GM12878 (cell line): ENCODE results near the gene ROBO1. TPM values are rescaled to one million over a fixed set of nuclear protein-coding genes. Genes with fewer than 3 reads are reported as not detected.

Experiments used
- ATAC-seq: fragments of 200-7000 bp; cut with Tn5 transposase; 3 replicates; pipeline ENCODE4 v1.9.1; 2020; ENCODE audit warnings: mild to moderate bottlenecking, moderate library complexity
- BruUV-seq: library from RNA; stranded (reverse); fragments of 400-500 nt; replicated peaks from 2 replicates; lab custom pipeline; 2021; lab: Mats Ljungman, UMichigan
- CTCF ChIA-PET: fragments of 300-600 bp; sonication (Branson Sonifier 250); formaldehyde crosslinking; extraction: SDS; loops from one replicate; lab custom pipeline; 2021; ENCODE audit warnings: inconsistent platforms; lab: Yijun Ruan, JAX
- POLR2A ChIA-PET: fragments of 350-600 bp; formaldehyde crosslinking; extraction: SDS; loops from one replicate; lab custom pipeline; 2021; ENCODE audit warnings: inconsistent platforms; lab: Charles Lee
- RAD21 ChIA-PET: fragments of 300-600 bp; sonication (Branson Sonifier 250); formaldehyde crosslinking; loops from one replicate; lab custom pipeline; 2023; ENCODE audit warnings: antibody characterized with exemption; ENCODE audit not compliant: unreplicated experiment; lab: Charles Lee
- SMC1A ChIA-PET: fragments of 300-600 bp; sonication (Branson Sonifier 250); formaldehyde crosslinking; loops from one replicate; lab custom pipeline; 2023; ENCODE audit not compliant: unreplicated experiment, uncharacterized antibody; lab: Charles Lee
- DNase-seq: peaks from one replicate; pipeline ENCODE4 v3.0.0-alpha.2; 2011; ENCODE audit warnings: low read depth, low spot score
- FAIRE-seq: peaks from 3 replicates; lab custom pipeline; 2011; peaks lifted over from hg19 to GRCh38; lab: Jason Lieb, UNC
- H2AFZ ChIP-seq: 2 replicates; pipeline ENCODE4 v1.6.0; 2011; ENCODE audit warnings: low read depth, low read length, control low read depth; ENCODE audit not compliant: control insufficient read depth
- H3K27ac ChIP-seq: 2 replicates; pipeline ENCODE4 v1.5.1; 2011; ENCODE audit warnings: control low read depth; ENCODE audit not compliant: control insufficient read depth, insufficient read depth
- H3K27me3 ChIP-seq, 2 experiments: replicated peaks in 1 of 2; 2 replicates each; pipeline versions ENCODE4 v1.6.0 to v1.6.1; 2011; ENCODE audit warnings: low read length in 1 of 2; ENCODE audit not compliant: control insufficient read depth in 2 of 2, insufficient read depth in 2 of 2
- H3K36me3 ChIP-seq, 2 experiments: 2 replicates each; pipeline ENCODE4 v1.5.1; 2011; ENCODE audit warnings: low read length in 1 of 2; ENCODE audit not compliant: control insufficient read depth in 2 of 2, insufficient read depth in 2 of 2
- H3K4me1 ChIP-seq: 2 replicates; pipeline ENCODE4 v1.6.1; 2011; ENCODE audit warnings: mild to moderate bottlenecking, low read length, moderate library complexity, mixed read lengths; ENCODE audit not compliant: control insufficient read depth, insufficient read depth
- H3K4me2 ChIP-seq: 2 replicates; pipeline ENCODE4 v1.6.0; 2011; ENCODE audit warnings: control low read depth; ENCODE audit not compliant: control insufficient read depth, insufficient read depth
- H3K4me3 ChIP-seq: fragments of 200-600 bp; sonication (generic); 2 replicates; pipeline ENCODE4 v1.5.1; 2016
- H3K79me2 ChIP-seq: 2 replicates; pipeline ENCODE4 v1.6.0; 2011; ENCODE audit warnings: low read length; ENCODE audit not compliant: control insufficient read depth, insufficient read depth
- H3K9ac ChIP-seq: 2 replicates; pipeline ENCODE4 v1.8.0; 2011; ENCODE audit warnings: low read length, control low read depth, mixed read lengths; ENCODE audit not compliant: control insufficient read depth, insufficient read depth
- H3K9me3 ChIP-seq: replicated peaks from 3 replicates; pipeline ENCODE4 v1.5.1; 2011; ENCODE audit warnings: mild to moderate bottlenecking, low read length; ENCODE audit not compliant: control insufficient read depth, insufficient read depth
- H4K20me1 ChIP-seq: 2 replicates; pipeline ENCODE4 v1.6.0; 2011; ENCODE audit not compliant: control insufficient read depth, insufficient read depth
- CTCF ChIP-seq, 3 experiments: IDR thresholded peaks in 2 of 3; conservative IDR thresholded peaks in 1 of 3; 2 replicates each; pipeline ENCODE4 v1.5.1; 2011; ENCODE audit warnings: low read depth in 3 of 3, low read length in 3 of 3, mild to moderate bottlenecking in 3 of 3, control low read depth in 2 of 3, moderate library complexity in 2 of 3, inconsistent platforms in 1 of 3, mixed read lengths in 1 of 3; ENCODE audit not compliant: control insufficient read depth in 2 of 3, insufficient read depth in 1 of 3; ENCODE audit errors: extremely low read depth in 1 of 3
- E4F1 ChIP-seq: fragments of 450-650 bp; IDR thresholded peaks from 2 replicates; pipeline ENCODE4 v1.6.1; 2018; ENCODE audit warnings: borderline replicate concordance, mild to moderate bottlenecking; ENCODE audit not compliant: partially characterized antibody
- FOXM1 ChIP-seq: IDR thresholded peaks from 2 replicates; pipeline ENCODE4 v1.6.1; 2012; ENCODE audit warnings: low read depth, mild to moderate bottlenecking, inconsistent platforms, low read length, moderate library complexity
- HDGF ChIP-seq: fragments of 450-650 bp; IDR thresholded peaks from 2 replicates; pipeline ENCODE4 v1.6.1; 2016; ENCODE audit warnings: antibody characterized with exemption
- MEF2A ChIP-seq: IDR thresholded peaks from 2 replicates; pipeline ENCODE4 v1.6.1; 2011; ENCODE audit warnings: low read depth, mild to moderate bottlenecking, low read length, moderate library complexity; ENCODE audit not compliant: insufficient read depth
- RAD21 ChIP-seq: IDR thresholded peaks from 2 replicates; pipeline ENCODE4 v1.6.1; 2011; ENCODE audit warnings: mild to moderate bottlenecking, low read depth, low read length, moderate library complexity; ENCODE audit not compliant: insufficient read depth
- SIN3A ChIP-seq: IDR thresholded peaks from 2 replicates; pipeline ENCODE4 v1.6.1; 2012; ENCODE audit warnings: low read depth, low read length, improper control_type of control experiment
- SIX5 ChIP-seq: IDR thresholded peaks from 2 replicates; pipeline ENCODE4 v1.6.1; 2011; ENCODE audit warnings: mild to moderate bottlenecking, low read depth, low read length, moderate library complexity; ENCODE audit not compliant: severe bottlenecking
- TAF1 ChIP-seq: IDR thresholded peaks from 2 replicates; pipeline ENCODE4 v1.6.1; 2011; ENCODE audit warnings: mild to moderate bottlenecking, low read depth, low read length, borderline replicate concordance
- TBL1XR1 ChIP-seq: IDR thresholded peaks from 2 replicates; pipeline ENCODE4 v1.6.1; 2012; ENCODE audit warnings: low read depth, low read length, improper control_type of control experiment
- WGBS: methylation state at CpG from one replicate; pipeline ENCODE4 v1.1.6; 2016; ENCODE audit warnings: low lambda C conversion rate; ENCODE audit not compliant: insufficient replicate concordance, insufficient coverage; ENCODE audit errors: missing lambda C conversion rate; 5-methylcytosine and 5-hydroxymethylcytosine counted together
- in situ Hi-C: fragments of 300-500 bp; cut with MboI; formaldehyde crosslinking; loops from 9 replicates; pipeline ENCODE4 v1.14.3; 2018; ENCODE audit warnings: mixed read lengths
- intact Hi-C: fragments of 100-400 bp; cut with micrococcal nuclease; formaldehyde crosslinking; loops from one replicate; pipeline ENCODE4 v1.14.2; 2022; ENCODE audit not compliant: unreplicated experiment
- polyA plus RNA-seq, 11 experiments: library from polyadenylated mRNA; depleted of rRNA in 4 of 11; unstranded in 6 of 11; stranded (reverse) in 5 of 11; fragments of >200 nt; fragmentation: Nextera tagmentation in 4 of 11; fragmentation: Illumina TruSeq in 1 of 11; extraction: Ambion mirVana in 4 of 11; extraction: Trizol in 1 of 11; gene quantifications; 1 replicate in 1 of 11; 2 replicates in 10 of 11; pipeline versions ENCODE4 v1.2.1 to v1.2.3, GENCODE V29; 2011 to 2016; ENCODE audit warnings: inconsistent platforms in 2 of 11, missing spikeins in 2 of 11, low read depth in 1 of 11
- total RNA-seq, 4 experiments: library from RNA; depleted of rRNA in 3 of 4; stranded (reverse); fragments of >200 nt in 3 of 4; fragmentation: Illumina TruSeq in 1 of 4; extraction: Trizol in 1 of 4; gene quantifications; 2 replicates each; pipeline versions ENCODE4 v1.2.1 to v1.2.3, GENCODE V29; 2013 to 2021

The ROBO1 gene
- total and polyA plus RNA-seq, 10 of the 15 experiments (the other 5 are each of a cell fraction or from before 2014, with no cell fraction given), result 0.29 to 46.5 (median 1.2) TPM

GRCh38 chr3:78957456-78957855 is 810.3 kb downstream of the ROBO1 start:
- no peak overlapping the region for H3K27ac ChIP-seq
- 44% methylated on average over 5 of the region's 5 CpGs for WGBS
- H4K20me1 ChIP-seq, result no peaks in the 10 kb centered on the region
- no peaks in the 10 kb centered on the region for H3K36me3 ChIP-seq
- no peaks in the 10 kb centered on the region; the same call in 2 of the 3 replicates for H3K9me3 ChIP-seq
- DNase-seq (no peak), FAIRE-seq (no peak), ATAC-seq (no peak)
- no TSS peak for BruUV-seq
- intact Hi-C loops, result no loop called here
- no peak overlapping the region for H3K4me3 ChIP-seq
- in situ Hi-C loops, result no loop called here
- H3K4me1 ChIP-seq, result no peaks in the 10 kb centered on the region
- H3K4me2 ChIP-seq, result no peak overlapping the region
- ChIA-PET CTCF (interaction anchor here (0.6 to 1.4 kb wide), 2 partner anchors 13 to 213 kb away, joined by 3 read pairs; no protein-coding TSS in a partner anchor), SMC1A (interaction anchor here (1.0 to 1.2 kb wide), 3 partner anchors 15 to 97 kb away, joined by 3 to 4 read pairs (median 3); no protein-coding TSS in a partner anchor), POLR2A (interaction anchor here (0.9 kb wide), 1 partner anchor 114 kb away, joined by 6 read pairs; no protein-coding TSS in a partner anchor), RAD21 (interaction anchor here (0.9 kb wide), 1 partner anchor 61 kb away, joined by 3 read pairs; no protein-coding TSS in a partner anchor)
- no peak for TF ChIP-seq FOXM1
- no peak for TF ChIP-seq SIX5
- TF ChIP-seq HDGF, result no peak
- no peak for TF ChIP-seq CTCF (IDR thresholded peaks at IDR 0.05 in 2 of 3, conservative IDR thresholded peaks at IDR 0.05 in 1 of 3; ENCODE audit: control insufficient read depth in 2 of 3, extremely low read depth in 1 of 3, insufficient read depth in 1 of 3, low read depth in 3 of 3, low read length in 3 of 3)
- no peak for TF ChIP-seq RAD21
- TF ChIP-seq TAF1, result no peak
- TF ChIP-seq MEF2A, result no peak
- TF ChIP-seq E4F1, result no peak
- no peak for TF ChIP-seq SIN3A
- no peak for TF ChIP-seq TBL1XR1
- no peaks in the 10 kb centered on the region for H3K79me2 ChIP-seq
- H3K27me3 ChIP-seq, result no peaks in the 10 kb centered on the region
- no peak overlapping the region for H2AFZ ChIP-seq
- no peak overlapping the region for H3K9ac ChIP-seq
